Fibroblast of pulmonary artery (primary cell): ENCODE results near the gene PPP4R1.

Source experiments
- DNase-seq: peaks from one replicate; pipeline ENCODE4 v3.0.0-alpha.2; 2010; ENCODE audit warnings: low read depth
- H3K4me3 ChIP-seq: replicated peaks from 2 replicates; pipeline ENCODE4 v1.5.1; 2011; ENCODE audit warnings: low read depth, mild to moderate bottlenecking, control low read depth, low read length, moderate library complexity
- TF ChIP-seq, protein P1 (sequence below): IDR thresholded peaks from 2 replicates; pipeline ENCODE4 v1.5.1; 2011; ENCODE audit warnings: mild to moderate bottlenecking, control low read depth, low read length, inconsistent platforms; ENCODE audit errors: missing control alignments

The PPP4R1 gene

DNA sequence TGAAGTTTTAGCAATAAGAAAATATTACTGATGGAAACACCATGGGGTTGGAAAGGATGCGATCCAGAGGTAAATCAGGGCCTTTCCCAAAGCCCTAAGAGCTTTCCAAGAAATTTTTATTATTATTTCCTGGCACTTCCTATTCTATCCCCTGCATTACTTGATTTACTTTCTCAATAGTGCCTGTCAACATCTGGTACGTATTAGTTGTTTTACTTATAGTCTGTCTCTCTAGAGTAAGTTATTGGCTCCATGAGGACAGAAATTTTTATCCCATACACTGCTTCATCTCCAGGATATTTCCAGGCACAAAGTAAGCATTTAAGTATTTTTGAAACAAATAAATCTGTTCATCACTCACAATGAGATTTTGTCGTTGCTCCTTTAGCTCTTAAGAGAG lies 18.1 kb downstream of the PPP4R1 start:
- peak; percentile 20 for DNase-seq
- TF ChIP-seq, protein P1, sequence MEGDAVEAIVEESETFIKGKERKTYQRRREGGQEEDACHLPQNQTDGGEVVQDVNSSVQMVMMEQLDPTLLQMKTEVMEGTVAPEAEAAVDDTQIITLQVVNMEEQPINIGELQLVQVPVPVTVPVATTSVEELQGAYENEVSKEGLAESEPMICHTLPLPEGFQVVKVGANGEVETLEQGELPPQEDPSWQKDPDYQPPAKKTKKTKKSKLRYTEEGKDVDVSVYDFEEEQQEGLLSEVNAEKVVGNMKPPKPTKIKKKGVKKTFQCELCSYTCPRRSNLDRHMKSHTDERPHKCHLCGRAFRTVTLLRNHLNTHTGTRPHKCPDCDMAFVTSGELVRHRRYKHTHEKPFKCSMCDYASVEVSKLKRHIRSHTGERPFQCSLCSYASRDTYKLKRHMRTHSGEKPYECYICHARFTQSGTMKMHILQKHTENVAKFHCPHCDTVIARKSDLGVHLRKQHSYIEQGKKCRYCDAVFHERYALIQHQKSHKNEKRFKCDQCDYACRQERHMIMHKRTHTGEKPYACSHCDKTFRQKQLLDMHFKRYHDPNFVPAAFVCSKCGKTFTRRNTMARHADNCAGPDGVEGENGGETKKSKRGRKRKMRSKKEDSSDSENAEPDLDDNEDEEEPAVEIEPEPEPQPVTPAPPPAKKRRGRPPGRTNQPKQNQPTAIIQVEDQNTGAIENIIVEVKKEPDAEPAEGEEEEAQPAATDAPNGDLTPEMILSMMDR = no peak
- H3K4me3 ChIP-seq = no peak overlapping the region

DNA sequence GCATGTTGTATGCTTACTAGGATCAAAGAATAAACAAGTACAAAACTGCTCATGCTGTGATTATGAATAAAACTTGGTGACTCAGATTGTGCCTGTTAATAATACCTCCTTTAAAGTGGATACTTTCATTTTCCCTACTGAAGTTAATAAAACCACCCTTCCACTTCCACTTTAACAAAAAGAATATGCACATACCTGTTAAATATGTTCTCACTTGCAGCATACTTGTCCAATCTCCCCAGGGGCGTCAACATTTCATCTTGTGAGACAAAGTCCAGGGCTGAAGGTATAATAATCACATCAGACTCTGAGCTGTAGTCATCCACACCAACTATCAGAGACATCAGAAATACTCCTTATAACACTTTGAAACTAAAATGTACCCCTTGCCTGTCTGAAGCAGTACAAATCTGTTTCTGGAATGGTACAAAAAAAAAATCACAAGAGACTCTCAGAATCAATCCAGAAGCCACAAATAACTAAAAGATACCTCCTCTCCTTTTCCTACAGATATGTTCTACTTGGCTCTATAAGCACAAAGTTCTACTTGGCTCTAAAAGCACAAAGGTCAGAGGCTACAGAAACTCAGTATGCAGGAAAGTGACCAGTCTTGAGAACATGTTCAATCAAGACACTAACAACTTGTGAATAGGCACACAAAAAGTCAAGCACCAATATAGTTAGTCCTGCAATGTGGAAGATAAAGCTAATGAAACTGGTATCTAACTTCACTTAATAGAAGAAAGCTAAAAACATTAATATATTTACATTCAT lies 19.3 kb downstream of the PPP4R1 start:
- TF ChIP-seq, protein P1 = no peak
- DNase-seq = peak; percentile 37

DNA sequence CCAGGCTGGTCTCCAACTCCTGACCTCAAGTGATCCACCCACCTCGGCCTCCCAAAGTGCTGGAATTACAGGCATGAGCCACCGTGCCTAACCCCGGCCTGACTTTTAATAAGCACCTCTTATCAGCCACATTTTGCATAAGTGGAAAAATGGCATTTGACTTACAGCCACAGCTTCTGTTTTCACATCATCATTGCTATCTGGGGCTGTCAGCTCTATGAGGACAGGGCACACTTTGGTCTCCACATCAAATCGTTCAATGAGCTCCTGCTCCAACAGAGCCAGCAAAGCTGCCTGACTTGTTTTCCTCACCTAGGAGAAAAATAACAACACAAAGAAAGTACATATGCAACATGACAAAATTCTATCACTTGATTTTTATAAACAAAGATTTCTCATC lies 26.4 kb downstream of the PPP4R1 start:
- TF ChIP-seq, protein P1 = no peak
- no peak for DNase-seq
- no peak overlapping the region for H3K4me3 ChIP-seq

More for the DNA sequence above, 19.3 kb downstream of the PPP4R1 start:
- H3K4me3 ChIP-seq = no peak overlapping the region

DNA sequence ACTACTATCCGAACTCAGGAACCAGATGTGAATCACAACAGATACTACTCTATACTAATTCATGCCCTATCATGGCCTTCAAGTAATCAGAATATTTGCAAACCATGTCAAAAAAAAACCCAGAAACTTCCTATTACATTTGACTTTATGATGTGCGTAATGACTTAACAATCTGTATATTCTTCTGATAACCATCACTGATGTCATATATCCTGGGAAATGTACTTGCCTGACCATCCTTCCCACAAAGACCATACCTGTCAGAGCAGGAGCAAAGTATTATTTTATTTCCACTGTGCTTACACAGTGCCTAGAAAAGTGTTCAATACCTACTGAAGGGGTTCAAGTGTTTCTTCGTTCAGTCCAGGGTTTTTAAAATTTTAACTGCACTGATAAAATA lies 27.5 kb downstream of the PPP4R1 start:
- no peak overlapping the region for H3K4me3 ChIP-seq
- TF ChIP-seq, protein P1 = no peak
- no peak for DNase-seq

DNA sequence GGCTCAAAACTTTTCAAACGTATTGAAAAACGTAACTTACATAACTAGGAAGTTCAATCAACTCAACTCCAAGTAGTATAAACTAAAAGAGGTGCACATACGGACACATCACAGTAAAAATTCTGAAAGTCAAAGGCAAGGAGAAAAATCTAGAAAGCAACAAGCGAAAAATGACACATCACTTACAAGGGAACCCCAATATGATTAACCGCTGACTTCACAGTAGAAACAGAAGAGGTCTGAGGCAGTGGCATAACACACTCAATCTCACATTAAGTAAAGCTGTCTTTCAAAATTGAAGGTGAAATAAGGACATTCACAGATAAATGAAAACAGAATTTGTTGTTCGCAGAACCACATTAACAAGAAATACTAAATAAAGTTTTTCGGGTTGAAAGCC lies 32.7 kb downstream of the PPP4R1 start:
- TF ChIP-seq, protein P1 = no peak
- no peak for DNase-seq
- no peak overlapping the region for H3K4me3 ChIP-seq

DNA sequence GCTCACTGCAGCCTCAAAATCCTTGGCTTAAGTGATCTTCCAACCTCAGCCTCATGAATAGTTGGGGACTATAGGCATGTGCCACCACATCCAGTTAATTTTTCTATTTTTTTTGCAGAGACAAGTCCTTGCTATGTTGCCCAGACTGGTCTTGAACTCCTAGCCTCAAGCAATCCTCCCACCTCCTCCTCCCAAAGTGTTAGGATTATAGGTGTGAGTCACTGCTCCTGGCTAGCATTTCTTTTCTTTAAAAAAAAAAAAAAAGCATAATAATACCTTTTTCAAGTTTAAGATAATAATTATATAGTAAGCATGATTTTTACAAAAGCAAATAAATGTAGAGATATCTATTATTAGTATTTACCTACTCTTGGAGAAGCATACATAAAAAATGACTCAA lies 36.1 kb downstream of the PPP4R1 start:
- DNase-seq = peak; percentile 21
- TF ChIP-seq, protein P1 = no peak
- no peak overlapping the region for H3K4me3 ChIP-seq

DNA sequence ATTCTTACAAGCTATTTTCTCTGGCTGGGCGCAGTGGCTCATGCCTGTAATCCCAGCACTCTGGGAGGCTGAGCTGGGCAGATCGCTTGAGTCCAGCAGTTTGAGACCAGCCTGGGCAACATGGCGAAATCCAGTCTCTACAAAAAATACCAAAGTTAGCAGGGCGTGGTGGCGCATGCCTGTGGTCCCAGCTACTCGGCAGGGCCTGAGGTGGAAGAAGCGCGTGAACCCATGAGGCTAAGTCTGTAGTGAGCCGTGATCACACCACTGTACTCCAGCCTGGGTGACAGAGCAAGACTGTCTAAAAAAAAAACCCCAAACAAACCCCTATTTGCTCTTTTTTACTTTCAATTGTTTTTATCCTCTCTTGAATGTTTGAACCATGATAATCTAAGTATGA lies 37.0 kb downstream of the PPP4R1 start:
- no peak for DNase-seq
- H3K4me3 ChIP-seq = no peak overlapping the region
- TF ChIP-seq, protein P1 = no peak
